Measurements from ENCODE around the gene ZNF280A. TPM values are rescaled to one million over a fixed set of nuclear protein-coding genes. Genes with fewer than 3 reads are reported as not detected.
A peak's percentile ranks its signal among the peaks of the same experiment; 100 is the strongest.

Gene ZNF280A
- total and polyA plus RNA-seq, 9 of the 15 experiments (the other 6 are each of a cell fraction or from before 2014, with no cell fraction given) = 19.0 to 40.8 (median 28.6) TPM

DNA sequence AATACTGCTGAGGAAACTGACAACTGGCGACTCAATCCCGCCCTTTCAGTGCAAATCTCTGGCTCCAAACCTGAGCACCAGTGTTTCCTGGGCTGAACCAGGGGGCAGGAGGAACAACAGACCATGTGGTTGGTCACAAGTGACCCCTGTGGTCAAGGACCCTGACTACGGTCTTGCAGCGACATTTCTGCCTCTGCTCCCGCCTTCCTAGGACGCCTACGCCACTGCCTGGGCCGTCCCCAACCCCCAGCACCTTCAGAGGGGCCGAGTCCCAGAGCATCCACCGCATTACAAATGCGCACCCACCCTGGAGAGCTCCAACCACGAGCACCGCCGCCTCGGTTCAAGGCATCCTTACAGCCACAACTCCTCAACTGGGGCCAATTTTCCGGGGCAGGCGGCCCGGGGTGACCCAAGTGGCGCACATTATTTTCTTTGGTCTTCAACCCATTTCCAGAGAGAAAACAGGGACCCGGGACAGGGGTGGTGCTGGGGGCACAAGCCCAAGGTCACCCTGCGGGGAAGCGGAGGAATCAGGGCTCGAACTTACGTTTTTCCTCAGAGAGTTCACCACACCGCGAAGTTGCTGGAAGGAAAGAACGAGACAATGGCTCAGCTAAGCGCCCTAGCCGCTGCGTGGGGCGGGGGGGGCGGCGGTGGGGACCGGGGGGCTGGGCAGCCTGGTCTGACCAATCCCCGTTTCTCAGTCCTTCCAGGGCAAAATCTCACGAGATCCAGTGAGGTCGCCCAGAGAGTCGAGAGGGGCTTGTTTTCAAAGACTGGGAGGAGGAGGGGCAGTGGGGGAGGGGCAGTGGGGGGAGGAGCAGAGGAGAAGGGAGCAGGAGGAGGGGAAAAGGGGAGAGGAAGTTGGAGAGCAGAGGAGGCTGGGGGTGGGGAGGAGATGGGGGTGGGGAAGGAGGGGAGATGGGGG is 37.2 kb upstream of the ZNF280A start (continued):
- TF ChIP-seq, protein P1, sequence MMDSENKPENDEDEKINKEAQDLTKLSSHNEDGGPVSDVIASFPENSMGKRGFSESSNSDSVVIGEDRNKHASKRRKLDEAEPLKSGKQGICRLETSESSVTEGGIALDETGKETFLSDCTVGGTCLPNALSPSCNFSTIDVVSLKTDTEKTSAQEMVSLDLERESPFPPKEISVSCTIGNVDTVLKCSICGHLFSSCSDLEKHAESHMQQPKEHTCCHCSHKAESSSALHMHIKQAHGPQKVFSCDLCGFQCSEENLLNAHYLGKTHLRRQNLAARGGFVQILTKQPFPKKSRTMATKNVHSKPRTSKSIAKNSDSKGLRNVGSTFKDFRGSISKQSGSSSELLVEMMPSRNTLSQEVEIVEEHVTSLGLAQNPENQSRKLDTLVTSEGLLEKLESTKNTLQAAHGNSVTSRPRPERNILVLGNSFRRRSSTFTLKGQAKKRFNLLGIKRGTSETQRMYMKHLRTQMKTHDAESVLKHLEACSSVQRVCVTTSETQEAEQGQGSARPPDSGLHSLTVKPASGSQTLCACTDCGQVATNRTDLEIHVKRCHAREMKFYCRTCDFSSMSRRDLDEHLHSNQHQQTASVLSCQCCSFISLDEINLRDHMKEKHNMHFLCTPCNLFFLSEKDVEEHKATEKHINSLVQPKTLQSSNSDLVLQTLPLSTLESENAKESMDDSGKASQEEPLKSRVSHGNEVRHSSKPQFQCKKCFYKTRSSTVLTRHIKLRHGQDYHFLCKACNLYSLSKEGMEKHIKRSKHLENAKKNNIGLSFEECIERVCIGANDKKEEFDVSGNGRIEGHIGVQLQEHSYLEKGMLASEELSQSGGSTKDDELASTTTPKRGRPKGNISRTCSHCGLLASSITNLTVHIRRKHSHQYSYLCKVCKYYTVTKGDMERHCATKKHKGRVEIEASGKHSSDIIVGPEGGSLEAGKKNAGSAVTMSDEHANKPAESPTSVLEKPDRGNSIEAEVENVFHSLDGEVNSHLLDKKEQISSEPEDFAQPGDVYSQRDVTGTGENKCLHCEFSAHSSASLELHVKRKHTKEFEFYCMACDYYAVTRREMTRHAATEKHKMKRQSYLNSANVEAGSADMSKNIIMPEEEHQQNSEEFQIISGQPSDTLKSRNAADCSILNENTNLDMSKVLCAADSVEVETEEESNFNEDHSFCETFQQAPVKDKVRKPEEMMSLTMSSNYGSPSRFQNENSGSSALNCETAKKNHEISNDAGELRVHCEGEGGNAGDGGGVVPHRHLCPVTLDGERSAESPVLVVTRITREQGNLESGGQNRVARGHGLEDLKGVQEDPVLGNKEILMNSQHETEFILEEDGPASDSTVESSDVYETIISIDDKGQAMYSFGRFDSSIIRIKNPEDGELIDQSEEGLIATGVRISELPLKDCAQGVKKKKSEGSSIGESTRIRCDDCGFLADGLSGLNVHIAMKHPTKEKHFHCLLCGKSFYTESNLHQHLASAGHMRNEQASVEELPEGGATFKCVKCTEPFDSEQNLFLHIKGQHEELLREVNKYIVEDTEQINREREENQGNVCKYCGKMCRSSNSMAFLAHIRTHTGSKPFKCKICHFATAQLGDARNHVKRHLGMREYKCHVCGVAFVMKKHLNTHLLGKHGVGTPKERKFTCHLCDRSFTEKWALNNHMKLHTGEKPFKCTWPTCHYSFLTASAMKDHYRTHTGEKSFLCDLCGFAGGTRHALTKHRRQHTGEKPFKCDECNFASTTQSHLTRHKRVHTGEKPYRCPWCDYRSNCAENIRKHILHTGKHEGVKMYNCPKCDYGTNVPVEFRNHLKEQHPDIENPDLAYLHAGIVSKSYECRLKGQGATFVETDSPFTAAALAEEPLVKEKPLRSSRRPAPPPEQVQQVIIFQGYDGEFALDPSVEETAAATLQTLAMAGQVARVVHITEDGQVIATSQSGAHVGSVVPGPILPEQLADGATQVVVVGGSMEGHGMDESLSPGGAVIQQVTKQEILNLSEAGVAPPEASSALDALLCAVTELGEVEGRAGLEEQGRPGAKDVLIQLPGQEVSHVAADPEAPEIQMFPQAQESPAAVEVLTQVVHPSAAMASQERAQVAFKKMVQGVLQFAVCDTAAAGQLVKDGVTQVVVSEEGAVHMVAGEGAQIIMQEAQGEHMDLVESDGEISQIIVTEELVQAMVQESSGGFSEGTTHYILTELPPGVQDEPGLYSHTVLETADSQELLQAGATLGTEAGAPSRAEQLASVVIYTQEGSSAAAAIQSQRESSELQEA (IDR thresholded peaks at IDR 0.05; ENCODE audit: low read depth) = no peak
- TF ChIP-seq NR1H2 (CRISPR knock-in tag; IDR thresholded peaks at IDR 0.05) = no peak
- TF ChIP-seq, protein P2, sequence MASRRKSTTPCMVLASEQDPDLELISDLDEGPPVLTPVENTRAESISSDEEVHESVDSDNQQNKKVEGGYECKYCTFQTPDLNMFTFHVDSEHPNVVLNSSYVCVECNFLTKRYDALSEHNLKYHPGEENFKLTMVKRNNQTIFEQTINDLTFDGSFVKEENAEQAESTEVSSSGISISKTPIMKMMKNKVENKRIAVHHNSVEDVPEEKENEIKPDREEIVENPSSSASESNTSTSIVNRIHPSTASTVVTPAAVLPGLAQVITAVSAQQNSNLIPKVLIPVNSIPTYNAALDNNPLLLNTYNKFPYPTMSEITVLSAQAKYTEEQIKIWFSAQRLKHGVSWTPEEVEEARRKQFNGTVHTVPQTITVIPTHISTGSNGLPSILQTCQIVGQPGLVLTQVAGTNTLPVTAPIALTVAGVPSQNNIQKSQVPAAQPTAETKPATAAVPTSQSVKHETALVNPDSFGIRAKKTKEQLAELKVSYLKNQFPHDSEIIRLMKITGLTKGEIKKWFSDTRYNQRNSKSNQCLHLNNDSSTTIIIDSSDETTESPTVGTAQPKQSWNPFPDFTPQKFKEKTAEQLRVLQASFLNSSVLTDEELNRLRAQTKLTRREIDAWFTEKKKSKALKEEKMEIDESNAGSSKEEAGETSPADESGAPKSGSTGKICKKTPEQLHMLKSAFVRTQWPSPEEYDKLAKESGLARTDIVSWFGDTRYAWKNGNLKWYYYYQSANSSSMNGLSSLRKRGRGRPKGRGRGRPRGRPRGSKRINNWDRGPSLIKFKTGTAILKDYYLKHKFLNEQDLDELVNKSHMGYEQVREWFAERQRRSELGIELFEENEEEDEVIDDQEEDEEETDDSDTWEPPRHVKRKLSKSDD (conservative IDR thresholded peaks at IDR 0.05; ENCODE audit: low read length) = no peak
- no peak for TF ChIP-seq ZNF764 (CRISPR knock-in tag; IDR thresholded peaks at IDR 0.05; ENCODE audit: low read depth)
- no peak for TF ChIP-seq NFIX (CRISPR knock-in tag; IDR thresholded peaks at IDR 0.05; ENCODE audit: low read depth)
- no peak for TF ChIP-seq ZNF589 (CRISPR knock-in tag; IDR thresholded peaks at IDR 0.05; ENCODE audit: low read depth)
- TF ChIP-seq, protein P3, sequence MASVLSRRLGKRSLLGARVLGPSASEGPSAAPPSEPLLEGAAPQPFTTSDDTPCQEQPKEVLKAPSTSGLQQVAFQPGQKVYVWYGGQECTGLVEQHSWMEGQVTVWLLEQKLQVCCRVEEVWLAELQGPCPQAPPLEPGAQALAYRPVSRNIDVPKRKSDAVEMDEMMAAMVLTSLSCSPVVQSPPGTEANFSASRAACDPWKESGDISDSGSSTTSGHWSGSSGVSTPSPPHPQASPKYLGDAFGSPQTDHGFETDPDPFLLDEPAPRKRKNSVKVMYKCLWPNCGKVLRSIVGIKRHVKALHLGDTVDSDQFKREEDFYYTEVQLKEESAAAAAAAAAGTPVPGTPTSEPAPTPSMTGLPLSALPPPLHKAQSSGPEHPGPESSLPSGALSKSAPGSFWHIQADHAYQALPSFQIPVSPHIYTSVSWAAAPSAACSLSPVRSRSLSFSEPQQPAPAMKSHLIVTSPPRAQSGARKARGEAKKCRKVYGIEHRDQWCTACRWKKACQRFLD (CRISPR knock-in tag; IDR thresholded peaks at IDR 0.05) = no peak
- TF ChIP-seq, protein P4, sequence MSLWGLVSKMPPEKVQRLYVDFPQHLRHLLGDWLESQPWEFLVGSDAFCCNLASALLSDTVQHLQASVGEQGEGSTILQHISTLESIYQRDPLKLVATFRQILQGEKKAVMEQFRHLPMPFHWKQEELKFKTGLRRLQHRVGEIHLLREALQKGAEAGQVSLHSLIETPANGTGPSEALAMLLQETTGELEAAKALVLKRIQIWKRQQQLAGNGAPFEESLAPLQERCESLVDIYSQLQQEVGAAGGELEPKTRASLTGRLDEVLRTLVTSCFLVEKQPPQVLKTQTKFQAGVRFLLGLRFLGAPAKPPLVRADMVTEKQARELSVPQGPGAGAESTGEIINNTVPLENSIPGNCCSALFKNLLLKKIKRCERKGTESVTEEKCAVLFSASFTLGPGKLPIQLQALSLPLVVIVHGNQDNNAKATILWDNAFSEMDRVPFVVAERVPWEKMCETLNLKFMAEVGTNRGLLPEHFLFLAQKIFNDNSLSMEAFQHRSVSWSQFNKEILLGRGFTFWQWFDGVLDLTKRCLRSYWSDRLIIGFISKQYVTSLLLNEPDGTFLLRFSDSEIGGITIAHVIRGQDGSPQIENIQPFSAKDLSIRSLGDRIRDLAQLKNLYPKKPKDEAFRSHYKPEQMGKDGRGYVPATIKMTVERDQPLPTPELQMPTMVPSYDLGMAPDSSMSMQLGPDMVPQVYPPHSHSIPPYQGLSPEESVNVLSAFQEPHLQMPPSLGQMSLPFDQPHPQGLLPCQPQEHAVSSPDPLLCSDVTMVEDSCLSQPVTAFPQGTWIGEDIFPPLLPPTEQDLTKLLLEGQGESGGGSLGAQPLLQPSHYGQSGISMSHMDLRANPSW (CRISPR knock-in tag; IDR thresholded peaks at IDR 0.05) = peak; percentile 96

Measured in K562 (cell line).